H1 (cell line): Measurements from ENCODE around the gene OR2Y1. TPM values are rescaled to one million over a fixed set of nuclear protein-coding genes. Genes with fewer than 3 reads are reported as not detected.

ENCODE experiments used
- BRCA1 ChIP-seq: IDR thresholded peaks from 2 replicates; pipeline ENCODE4 v1.6.1; 2012; ENCODE audit warnings: low read depth, low read length, improper control_type of control experiment
- GABPA ChIP-seq: IDR thresholded peaks from 2 replicates; pipeline ENCODE4 v1.6.1; 2011; ENCODE audit warnings: mild to moderate bottlenecking, low read length, moderate library complexity, borderline replicate concordance; ENCODE audit not compliant: insufficient read depth
- JUND ChIP-seq: IDR thresholded peaks from 2 replicates; pipeline ENCODE4 v1.6.1; 2011; ENCODE audit warnings: mild to moderate bottlenecking, improper control_type of control experiment, low read length
- POLR2AphosphoS5 ChIP-seq: IDR thresholded peaks from 2 replicates; pipeline ENCODE4 v1.6.1; 2011; ENCODE audit warnings: low read depth, low read length
- RAD21 ChIP-seq, 2 experiments: IDR thresholded peaks in 1 of 2; conservative IDR thresholded peaks in 1 of 2; 2 replicates each; pipeline ENCODE4 v1.6.1; 2011; ENCODE audit warnings: low read depth in 2 of 2, low read length in 2 of 2, improper control_type of control experiment in 1 of 2, inconsistent platforms in 1 of 2, mild to moderate bottlenecking in 1 of 2, moderate library complexity in 1 of 2
- RNF2 ChIP-seq: fragments of 200-900, 300-1000 bp; sonication (generic); IDR thresholded peaks from 2 replicates; pipeline ENCODE4 v1.7.1; 2016; ENCODE audit warnings: borderline replicate concordance, low read depth, mild to moderate bottlenecking, antibody characterized with exemption, low read length; ENCODE audit not compliant: poor library complexity, severe bottlenecking; ENCODE audit errors: missing control alignments
- SIRT6 ChIP-seq: IDR thresholded peaks from one replicate; pipeline ENCODE4 v1.7.1; 2012; ENCODE audit warnings: low read length, inconsistent platforms
- polyA plus RNA-seq, 7 experiments: library from polyadenylated mRNA; depleted of rRNA in 3 of 7; stranded (reverse) in 5 of 7; unstranded in 2 of 7; fragments of >200 nt in 5 of 7; fragments of 200-250 nt in 2 of 7; gene quantifications; 1 replicate in 5 of 7; 2 replicates in 1 of 7; 4 replicates in 1 of 7; pipeline versions ENCODE4 v1.2.1 to v1.2.3, GENCODE V29; 2011 to 2013; ENCODE audit warnings: missing spikeins in 2 of 7, mixed read lengths in 2 of 7
- total RNA-seq: library from RNA; stranded (reverse); fragmentation: NEBNext Ultra II Directional; extraction: Animal tissue kit (Norgen Biotek cat#: 25700); gene quantifications from 2 replicates; pipeline ENCODE4 v1.2.1, GENCODE V29; 2021
- TF ChIP-seq, protein P1 (sequence below): fragments of 300-600 bp; sonication (generic); IDR thresholded peaks from 2 replicates; pipeline ENCODE4 v1.7.1; 2012; ENCODE audit warnings: low read length, moderate library complexity, mild to moderate bottlenecking, inconsistent platforms; ENCODE audit not compliant: insufficient replicate concordance
- TF ChIP-seq, protein P2 (sequence below), 3 experiments: IDR thresholded peaks; 1 replicate in 2 of 3; 2 replicates in 1 of 3; pipeline versions ENCODE4 v1.5.1 to v1.6.1; 2011; ENCODE audit warnings: low read length in 3 of 3, mild to moderate bottlenecking in 3 of 3, inconsistent platforms in 2 of 3, low read depth in 1 of 3, moderate library complexity in 1 of 3; ENCODE audit not compliant: insufficient read depth in 1 of 3; ENCODE audit errors: control extremely low read depth in 1 of 3

Gene OR2Y1
- total and polyA plus RNA-seq, 2 of the 8 experiments (the other 6 are each of a cell fraction or from before 2014, with no cell fraction given) = not detected

DNA sequence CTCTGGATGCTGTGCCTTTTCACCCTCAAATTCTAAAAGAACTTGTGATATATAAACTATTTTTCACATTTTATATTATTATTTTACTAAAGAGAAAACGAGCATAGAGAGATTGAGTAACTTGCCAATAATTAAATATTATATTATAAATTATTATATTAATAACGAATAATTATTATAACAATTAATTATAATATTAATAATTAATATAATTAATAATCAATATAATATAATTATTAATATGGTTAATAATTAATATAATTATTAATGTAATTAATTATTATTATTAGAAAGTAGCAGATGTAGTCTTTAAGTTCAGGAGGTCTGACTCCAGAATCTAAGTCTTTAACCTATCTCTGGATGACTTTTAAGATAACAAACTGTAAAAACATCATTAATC lies 20.1 kb downstream of the OR2Y1 start (continued):
- TF ChIP-seq, protein P1, sequence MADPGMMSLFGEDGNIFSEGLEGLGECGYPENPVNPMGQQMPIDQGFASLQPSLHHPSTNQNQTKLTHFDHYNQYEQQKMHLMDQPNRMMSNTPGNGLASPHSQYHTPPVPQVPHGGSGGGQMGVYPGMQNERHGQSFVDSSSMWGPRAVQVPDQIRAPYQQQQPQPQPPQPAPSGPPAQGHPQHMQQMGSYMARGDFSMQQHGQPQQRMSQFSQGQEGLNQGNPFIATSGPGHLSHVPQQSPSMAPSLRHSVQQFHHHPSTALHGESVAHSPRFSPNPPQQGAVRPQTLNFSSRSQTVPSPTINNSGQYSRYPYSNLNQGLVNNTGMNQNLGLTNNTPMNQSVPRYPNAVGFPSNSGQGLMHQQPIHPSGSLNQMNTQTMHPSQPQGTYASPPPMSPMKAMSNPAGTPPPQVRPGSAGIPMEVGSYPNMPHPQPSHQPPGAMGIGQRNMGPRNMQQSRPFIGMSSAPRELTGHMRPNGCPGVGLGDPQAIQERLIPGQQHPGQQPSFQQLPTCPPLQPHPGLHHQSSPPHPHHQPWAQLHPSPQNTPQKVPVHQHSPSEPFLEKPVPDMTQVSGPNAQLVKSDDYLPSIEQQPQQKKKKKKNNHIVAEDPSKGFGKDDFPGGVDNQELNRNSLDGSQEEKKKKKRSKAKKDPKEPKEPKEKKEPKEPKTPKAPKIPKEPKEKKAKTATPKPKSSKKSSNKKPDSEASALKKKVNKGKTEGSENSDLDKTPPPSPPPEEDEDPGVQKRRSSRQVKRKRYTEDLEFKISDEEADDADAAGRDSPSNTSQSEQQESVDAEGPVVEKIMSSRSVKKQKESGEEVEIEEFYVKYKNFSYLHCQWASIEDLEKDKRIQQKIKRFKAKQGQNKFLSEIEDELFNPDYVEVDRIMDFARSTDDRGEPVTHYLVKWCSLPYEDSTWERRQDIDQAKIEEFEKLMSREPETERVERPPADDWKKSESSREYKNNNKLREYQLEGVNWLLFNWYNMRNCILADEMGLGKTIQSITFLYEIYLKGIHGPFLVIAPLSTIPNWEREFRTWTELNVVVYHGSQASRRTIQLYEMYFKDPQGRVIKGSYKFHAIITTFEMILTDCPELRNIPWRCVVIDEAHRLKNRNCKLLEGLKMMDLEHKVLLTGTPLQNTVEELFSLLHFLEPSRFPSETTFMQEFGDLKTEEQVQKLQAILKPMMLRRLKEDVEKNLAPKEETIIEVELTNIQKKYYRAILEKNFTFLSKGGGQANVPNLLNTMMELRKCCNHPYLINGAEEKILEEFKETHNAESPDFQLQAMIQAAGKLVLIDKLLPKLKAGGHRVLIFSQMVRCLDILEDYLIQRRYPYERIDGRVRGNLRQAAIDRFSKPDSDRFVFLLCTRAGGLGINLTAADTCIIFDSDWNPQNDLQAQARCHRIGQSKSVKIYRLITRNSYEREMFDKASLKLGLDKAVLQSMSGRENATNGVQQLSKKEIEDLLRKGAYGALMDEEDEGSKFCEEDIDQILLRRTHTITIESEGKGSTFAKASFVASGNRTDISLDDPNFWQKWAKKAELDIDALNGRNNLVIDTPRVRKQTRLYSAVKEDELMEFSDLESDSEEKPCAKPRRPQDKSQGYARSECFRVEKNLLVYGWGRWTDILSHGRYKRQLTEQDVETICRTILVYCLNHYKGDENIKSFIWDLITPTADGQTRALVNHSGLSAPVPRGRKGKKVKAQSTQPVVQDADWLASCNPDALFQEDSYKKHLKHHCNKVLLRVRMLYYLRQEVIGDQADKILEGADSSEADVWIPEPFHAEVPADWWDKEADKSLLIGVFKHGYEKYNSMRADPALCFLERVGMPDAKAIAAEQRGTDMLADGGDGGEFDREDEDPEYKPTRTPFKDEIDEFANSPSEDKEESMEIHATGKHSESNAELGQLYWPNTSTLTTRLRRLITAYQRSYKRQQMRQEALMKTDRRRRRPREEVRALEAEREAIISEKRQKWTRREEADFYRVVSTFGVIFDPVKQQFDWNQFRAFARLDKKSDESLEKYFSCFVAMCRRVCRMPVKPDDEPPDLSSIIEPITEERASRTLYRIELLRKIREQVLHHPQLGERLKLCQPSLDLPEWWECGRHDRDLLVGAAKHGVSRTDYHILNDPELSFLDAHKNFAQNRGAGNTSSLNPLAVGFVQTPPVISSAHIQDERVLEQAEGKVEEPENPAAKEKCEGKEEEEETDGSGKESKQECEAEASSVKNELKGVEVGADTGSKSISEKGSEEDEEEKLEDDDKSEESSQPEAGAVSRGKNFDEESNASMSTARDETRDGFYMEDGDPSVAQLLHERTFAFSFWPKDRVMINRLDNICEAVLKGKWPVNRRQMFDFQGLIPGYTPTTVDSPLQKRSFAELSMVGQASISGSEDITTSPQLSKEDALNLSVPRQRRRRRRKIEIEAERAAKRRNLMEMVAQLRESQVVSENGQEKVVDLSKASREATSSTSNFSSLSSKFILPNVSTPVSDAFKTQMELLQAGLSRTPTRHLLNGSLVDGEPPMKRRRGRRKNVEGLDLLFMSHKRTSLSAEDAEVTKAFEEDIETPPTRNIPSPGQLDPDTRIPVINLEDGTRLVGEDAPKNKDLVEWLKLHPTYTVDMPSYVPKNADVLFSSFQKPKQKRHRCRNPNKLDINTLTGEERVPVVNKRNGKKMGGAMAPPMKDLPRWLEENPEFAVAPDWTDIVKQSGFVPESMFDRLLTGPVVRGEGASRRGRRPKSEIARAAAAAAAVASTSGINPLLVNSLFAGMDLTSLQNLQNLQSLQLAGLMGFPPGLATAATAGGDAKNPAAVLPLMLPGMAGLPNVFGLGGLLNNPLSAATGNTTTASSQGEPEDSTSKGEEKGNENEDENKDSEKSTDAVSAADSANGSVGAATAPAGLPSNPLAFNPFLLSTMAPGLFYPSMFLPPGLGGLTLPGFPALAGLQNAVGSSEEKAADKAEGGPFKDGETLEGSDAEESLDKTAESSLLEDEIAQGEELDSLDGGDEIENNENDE = no peak
- TF ChIP-seq RAD21 (IDR thresholded peaks at IDR 0.05 in 1 of 2, conservative IDR thresholded peaks at IDR 0.05 in 1 of 2; ENCODE audit: low read depth in 2 of 2, low read length in 2 of 2) (no peak), GABPA (no peak), SIRT6 (no peak), RNF2 (no peak), JUND (no peak), POLR2AphosphoS5 (no peak), BRCA1 (no peak)
- TF ChIP-seq, protein P2, sequence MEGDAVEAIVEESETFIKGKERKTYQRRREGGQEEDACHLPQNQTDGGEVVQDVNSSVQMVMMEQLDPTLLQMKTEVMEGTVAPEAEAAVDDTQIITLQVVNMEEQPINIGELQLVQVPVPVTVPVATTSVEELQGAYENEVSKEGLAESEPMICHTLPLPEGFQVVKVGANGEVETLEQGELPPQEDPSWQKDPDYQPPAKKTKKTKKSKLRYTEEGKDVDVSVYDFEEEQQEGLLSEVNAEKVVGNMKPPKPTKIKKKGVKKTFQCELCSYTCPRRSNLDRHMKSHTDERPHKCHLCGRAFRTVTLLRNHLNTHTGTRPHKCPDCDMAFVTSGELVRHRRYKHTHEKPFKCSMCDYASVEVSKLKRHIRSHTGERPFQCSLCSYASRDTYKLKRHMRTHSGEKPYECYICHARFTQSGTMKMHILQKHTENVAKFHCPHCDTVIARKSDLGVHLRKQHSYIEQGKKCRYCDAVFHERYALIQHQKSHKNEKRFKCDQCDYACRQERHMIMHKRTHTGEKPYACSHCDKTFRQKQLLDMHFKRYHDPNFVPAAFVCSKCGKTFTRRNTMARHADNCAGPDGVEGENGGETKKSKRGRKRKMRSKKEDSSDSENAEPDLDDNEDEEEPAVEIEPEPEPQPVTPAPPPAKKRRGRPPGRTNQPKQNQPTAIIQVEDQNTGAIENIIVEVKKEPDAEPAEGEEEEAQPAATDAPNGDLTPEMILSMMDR (IDR thresholded peaks at IDR 0.05; ENCODE audit: control extremely low read depth in 1 of 3, insufficient read depth in 1 of 3, low read depth in 1 of 3, low read length in 3 of 3) = no peak
